HG02759 (cell line): ENCODE results near the gene OR1I1.

Source experiments
- ATAC-seq: cut with Tn5 transposase; IDR thresholded peaks from one replicate; pipeline ENCODE4 v1.9.1; 2021; ENCODE audit warnings: mild to moderate bottlenecking, moderate library complexity; ENCODE audit not compliant: unreplicated experiment

OR1I1 gene

DNA sequence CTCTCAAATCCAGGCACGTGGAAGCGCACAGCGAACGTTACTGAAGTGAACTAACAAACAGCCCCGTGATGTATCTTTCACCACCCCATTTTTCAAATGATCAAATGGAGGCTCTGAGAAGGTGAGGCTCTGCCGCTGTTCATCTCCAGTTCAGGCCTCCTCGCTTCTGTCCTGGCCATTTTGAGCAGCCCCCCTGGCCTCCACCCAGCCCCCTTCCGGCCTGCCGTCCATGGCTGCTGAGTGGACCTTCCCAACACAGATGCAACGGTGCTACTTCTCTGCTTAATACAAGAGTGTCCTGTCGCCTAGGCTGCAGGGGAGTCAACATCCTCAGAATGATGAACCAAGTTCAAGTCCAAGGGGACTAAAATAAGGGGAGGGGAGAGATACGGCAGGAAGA, 34.8 kb downstream of the OR1I1 start:
- no peak for ATAC-seq

DNA sequence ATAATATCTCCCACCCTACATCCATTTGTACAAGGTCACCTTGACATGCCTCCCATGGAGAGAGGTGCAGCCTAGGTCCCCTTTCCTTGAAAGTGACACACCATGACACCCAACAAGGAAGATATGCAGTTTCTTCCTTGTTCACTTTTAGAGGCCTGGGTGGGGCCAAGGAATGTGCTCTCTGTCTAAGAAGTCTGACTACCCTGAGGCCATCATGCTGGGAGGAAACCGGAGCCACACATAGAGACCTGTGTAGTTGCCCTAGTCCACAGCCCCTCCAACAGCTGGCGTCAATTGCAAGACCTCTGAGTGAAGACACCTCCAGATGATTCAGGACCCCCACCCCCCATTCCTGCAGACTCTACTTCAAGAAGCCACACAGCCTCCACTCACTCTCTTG, 36.2 kb downstream of the OR1I1 start:
- no peak for ATAC-seq

DNA sequence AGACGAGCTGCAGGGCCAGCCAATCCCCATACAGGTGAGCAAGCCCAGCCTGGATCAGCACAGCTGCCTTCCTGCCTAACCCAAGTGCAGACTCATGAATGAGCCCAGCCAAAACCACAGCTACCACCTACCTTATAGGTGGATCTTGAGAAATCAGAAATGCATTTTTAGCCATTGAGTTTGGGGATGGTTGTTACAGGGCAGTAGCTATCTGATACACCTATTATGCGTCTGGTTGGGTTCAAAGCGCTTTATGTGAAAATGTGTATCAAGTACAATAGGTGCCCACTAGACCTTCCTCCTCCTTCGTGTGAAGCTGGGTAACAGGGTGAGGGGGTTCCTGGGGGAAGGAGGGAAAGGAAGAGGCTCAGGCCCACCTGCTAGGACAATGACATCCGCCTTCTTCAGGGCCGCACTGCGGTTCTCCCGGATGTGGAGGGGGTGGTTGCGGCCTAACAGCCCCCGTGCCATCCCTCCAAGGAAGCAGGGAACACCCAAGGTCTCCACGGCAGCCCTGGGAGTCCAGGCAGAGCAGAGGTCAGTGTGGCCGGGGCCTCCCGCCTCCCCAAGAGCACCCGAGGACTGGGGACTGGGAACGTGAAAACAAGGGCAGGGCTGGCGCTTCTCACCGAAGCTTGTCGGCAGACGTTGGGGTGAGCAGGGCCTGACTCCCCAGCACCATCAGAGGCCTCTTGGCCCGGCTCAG, 36.9 kb downstream of the OR1I1 start:
- ATAC-seq, result no peak

DNA sequence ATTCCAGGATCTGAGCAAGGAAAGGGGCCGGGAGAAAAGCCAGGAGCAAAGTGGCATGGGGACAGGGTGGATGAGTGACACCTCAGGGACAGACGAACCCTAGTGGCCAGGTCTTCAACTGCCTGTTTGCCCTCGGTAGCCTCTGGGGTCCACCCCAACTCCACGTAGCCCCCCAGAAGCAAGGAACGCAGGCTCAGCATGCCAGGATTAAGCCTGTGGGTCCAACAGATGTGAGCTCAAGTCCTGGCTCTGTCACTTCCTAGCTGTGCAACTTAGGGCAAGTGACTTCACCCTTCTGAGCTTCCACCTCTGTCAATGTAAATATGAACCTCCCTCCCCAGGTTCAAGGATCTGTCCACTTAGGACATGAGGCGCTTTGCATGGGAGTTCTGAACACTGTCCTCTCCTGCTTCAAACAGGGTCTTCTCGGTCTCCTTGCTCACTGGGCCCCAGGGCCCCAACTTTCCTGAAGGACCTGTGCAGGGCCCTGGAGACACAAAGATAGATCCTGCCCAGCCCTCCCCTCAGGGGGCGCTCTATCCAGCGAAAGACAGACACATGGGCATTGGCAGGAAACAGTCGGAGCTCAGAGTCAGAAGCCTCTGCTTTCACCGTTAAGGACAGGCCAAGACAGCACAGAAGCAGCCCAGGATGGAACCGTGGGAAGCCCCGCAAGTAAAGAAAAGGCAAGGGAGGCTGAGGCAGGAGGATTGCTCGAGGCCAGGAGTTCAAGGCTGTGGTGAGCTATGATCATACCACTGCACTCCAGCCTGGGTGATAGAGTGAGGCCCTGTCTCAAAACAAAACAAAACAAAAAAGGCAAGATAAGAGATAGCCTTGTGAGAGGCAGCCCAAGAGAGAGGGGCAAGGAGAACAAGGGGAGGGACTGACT, 38.4 kb downstream of the OR1I1 start:
- ATAC-seq, result no peak

DNA sequence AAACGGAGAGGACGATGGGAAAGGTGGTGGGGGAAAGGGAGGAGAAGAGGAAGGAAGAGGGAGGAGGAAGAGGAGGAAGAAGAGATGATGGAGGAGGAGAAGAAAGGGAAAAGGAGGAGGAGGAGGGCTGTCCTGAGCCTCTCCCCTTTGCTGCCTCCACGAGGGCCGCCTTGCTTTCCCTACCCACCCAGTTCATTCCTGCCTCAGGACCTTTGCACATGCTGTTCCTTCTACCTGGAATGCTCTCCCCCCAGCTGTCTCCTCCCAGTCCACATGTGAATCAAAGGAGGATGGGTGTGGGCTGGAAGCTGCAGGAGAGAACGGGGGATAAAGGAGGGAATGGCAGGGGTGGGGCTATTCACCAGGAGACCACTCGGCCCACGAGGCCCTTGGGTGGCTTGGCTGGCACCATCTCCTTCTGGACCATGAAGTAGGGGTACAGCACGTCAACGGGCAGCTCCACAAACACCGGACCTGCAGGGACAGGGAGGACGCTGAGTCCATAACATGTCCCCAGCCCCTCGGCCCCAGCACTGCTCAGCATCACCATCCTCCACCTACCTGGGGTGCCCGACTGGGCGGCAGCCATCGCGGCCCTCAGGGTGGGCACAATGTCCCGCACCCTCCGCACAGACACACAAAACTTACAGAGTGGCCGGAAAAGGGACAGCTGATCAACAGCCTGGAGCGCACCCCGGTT, 40.5 kb downstream of the OR1I1 start:
- no peak for ATAC-seq

DNA sequence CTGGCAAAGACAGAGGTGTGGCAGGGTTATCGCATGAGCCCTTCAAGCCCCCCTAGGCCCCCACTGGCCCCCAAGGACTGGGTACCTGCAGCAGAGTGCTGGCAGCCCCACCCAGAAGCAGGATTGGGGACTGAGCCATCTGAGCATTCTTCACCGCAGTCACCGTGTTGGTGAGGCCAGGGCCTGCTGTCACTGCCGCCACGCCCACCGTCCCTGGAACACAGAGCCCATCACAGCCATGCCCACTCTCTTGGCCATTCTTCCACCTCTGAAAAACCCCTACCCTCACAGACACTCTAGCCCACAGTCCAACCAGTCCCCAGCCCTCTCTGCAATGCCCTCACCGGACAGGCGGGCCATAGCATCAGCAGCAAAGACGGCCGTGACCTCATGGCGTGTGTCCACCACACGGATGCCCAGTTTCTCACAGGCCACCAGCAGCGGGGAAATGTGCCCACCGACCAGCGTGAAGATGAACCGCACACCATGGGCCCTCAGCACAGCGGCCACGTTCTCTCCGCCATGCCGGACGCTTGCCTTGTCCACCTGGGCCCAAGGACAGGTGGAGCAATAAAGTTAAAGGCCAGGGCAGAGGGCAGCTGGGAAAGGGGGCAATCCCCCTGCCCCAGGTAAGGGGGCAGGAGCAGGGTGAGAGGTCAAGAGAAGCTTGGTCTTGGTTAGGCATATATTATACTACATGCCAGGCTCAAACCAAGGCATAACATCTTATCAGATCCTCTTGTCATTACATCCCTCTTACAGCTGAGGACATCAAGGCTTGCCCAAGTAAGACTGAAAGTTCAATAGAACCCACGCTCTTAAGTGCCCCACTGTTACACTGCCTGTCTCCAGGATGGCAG, 41.2 kb downstream of the OR1I1 start:
- no peak for ATAC-seq

DNA sequence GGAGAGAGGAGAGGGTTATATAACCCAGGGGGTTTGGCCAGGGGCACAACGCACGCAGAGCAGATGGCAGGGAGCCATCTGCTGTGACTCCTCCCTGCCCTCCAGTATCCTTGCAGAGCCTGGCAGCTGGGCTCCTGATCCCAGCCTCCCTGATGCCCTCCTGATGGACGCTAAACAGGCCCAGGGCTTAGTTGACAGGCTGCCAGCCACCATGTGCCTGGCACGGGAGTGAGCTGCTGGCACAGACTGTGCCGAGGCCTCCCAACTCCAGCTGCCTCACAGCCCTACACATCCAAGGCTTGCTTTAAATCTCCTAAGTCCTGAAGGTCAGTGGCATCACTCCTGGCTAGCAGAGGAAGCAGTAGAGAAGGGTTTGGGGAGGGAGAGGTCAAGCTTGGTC, 41.9 kb downstream of the OR1I1 start:
- no peak for ATAC-seq

DNA sequence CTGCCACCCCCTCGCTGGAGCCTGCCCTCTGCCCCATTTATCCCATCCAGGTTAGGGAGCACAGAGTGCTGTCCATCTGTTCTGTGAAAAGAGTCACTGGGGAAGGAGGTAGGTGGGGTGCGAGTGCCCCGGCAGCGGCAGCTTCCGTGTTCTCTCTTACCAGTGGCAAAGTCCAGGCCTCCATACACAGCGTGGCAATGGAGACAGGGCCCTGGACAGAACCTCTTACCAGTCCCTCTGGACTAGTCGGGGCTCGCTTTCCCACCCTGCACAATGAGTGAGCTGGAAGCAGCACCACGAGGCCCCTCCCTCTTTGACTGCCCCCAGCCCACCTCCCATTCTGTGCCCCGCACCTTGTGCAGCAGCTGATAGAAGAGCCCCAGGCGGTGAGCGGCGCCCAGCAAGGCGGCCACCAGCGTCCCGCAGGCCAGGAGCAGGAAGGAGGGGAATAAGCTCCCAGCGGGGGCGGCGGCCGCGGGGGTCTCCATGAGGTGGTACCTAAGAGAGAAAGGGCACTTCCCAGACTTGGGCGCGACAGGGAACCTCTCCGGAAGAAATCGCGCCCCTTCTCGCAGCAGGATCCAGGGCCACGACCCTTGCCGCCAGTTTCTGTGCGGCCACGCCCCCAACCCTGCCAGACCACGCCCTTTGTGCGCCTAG, 42.7 kb downstream of the OR1I1 start:
- ATAC-seq, result no peak

DNA sequence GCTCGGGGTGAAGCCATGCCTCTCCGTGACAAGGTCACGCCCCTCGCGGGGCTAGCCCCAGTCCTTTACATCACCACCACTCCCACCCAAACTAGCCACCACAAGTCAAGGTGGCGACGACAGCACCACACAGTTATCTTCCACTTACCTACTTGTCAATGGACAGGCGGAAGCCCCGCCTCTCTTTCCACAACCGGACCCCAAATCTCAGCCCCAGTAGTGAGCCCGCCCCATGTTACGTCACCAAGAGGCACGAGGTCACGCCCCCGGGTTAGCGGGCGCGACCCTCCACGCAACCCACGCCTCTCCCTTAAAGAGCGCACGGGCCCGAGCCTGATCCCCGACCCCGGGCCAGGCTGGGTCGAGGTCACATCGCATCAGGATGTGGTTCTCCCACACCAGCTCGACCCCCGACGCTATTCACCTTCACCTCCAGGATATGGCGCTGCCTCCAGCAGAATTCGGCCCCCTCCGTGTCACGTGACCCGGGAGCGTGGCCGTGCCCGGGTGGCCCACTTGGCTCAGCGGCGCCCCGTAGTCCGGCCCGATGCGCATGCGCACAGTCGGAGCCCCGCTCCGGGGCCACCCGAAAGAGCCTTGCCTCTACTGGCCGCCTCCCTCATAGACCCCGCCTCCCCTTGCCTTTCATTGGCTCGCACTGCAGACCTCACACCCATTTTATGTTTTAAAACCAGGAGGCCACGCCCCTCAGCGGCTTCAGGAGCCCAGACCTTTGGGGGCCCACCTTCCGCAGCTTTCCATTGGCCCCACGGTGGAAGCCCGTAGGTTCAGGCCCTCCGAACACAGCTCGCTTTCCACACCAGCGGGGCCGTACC, 43.4 kb downstream of the OR1I1 start:
- peak; percentile 93 for ATAC-seq

DNA sequence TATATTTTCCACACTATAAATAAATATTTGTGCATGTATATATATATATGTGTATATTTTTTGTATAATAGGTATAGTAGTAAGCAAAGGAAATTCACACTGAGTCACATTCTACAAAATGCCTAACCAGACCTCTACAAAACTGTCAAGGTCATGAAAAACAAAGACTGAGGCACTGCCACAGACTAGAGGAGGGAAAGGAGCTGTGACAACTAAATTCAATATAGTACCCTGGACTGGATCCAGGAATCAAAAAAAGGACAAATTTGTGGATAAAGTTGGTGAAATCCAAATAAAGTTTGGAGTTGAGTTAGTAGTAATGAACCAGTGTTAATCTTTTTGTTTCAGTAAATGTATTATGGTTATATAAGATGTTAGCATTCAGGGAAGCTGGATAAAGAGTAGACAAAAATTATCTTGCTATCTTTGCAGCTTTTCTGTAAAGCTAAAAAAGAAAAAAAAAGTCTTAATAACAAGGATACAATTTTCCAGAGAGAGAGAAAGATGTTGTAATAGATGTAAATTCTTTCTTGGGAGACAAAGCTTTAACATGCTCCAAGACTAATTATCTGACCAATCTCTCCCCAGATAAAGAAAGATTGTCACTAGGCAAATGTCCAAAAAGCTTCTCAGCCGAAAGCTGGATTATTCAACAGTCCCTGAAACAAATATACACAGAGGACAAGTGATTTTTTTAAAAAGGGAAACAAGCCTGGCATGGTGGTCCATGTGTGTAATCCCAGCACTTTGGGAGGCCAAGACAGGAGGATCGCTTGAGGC, 44.3 kb downstream of the OR1I1 start:
- ATAC-seq, result no peak

DNA sequence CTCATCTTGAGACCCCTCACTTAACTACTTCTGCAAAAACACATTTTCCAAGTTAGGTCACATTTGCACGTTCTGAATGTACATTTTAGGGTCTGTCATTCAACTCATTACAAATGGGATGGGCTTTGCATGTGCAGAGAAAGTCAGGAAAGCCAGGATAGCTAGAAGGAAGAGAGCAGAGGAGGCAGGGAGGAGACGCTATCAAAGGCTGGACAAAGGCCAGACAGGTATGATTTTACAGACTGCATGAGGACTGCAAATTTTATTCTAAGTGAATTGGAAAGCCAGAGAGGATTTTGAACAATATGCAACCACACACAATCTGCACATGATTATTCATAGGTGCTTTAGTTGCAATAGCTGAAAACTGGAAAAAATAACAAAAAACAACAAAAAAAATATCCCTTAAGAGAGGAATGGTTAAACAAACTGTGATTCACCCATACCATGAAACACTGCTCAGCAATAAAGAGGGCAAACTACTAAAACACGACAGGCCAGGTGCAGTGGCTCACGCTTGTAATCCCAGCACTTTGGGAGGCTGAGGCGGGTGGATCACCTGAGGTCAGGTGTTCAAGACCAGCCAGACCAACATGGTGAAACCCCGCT, 46.3 kb downstream of the OR1I1 start:
- no peak for ATAC-seq

DNA sequence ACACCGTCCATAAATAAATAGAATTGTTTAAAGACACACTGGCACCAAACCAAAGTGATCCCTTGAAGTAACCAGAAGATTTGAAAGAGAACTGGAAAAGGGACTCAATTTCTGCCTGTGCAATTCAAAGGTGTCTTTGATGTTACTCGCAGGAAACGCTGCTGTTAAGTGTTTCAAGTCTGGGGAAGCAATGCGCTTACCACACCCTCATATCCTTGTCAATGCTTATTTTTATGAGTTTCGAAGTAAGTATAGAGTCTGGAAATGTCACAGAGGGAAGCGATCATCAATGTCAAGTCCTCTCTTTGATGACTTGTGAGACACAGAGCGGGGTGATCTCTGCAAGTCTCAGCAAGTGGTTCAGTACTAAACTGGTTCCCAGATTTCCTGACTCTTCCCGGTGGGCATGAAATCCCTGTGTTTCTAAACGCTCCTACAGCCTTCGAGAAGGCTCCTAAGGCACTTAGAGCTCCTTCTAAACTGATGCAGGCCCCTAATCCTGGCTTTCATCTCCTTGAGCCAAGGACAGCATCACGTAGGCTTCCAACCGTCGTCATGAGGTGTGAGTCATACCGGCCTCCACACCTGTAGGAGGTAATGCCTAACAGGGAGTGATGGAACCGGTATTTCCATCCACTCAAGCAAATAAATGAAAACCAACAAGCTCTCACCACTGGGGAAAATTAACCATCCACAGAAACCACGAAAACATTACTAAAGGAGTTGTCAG, 48.0 kb downstream of the OR1I1 start:
- no peak for ATAC-seq

DNA sequence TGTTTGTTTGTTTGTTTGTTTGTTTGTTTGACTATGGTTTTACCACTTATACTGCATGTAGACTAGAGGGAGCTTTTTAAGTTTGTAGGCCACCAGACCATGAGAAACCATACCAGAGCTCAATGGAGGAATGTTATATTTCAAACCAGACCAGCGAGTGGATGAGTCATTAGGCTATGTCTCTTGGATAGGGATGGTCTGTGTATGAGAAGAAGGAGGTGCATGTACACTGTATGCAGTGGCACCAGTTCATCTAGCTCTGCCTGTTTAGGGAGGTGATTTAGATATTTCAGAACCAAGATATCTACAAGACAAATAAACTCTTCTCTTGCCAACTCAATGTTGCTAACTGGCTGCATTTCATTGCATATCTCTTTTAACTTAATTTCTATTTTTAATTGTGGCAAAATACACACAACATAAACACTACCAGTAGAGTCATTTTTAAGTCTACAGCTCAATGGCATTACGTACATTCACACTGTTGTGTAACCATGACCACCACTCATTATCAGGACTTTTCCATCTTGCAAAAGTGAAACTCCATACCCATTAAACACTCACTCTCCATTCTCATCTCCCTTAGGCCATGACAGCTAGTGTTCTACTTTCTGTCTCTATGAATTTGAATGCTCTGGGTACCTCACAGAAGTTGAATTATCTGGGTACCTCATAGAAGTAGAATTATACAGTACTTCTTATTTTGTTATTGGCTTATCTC, 54.4 kb downstream of the OR1I1 start:
- ATAC-seq, result no peak

DNA sequence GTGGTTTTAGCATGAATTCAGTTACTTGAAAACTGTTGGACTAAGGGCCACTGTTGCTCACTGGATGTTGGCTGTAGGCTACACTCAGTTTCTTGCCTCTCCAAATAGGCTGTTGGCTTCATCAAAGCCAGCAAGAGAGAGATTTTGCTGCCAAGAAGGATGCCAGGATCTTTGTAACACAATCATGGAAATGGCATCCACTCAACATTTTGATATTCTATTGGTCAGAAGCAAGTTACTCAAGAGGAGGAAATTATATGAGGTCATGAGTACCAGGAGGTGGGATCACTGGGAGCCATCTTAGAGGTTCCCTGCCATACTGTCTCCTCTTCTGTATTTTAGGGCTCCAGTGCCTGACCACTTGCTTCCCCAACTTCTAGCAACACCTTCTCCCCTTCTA, 55.8 kb downstream of the OR1I1 start:
- ATAC-seq, result no peak

DNA sequence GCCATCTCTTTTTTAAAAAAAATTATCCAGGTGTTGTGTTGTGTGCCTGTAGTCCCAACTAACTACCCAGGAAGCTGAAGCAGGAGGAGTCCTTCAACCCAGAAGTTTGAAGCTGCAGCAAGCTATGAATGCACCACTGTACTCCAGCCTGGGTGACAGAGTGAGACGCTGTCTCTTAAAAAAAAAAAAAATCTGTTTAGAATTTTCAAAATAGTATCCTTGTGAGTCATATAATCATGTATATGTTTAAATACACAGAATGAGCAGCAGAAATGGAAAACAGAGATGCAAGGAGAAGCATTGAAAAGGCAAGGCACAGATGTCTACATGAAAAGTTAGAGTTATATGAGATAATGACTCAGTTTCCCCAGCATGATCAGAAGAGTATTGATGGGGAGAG, 56.4 kb downstream of the OR1I1 start:
- no peak for ATAC-seq

DNA sequence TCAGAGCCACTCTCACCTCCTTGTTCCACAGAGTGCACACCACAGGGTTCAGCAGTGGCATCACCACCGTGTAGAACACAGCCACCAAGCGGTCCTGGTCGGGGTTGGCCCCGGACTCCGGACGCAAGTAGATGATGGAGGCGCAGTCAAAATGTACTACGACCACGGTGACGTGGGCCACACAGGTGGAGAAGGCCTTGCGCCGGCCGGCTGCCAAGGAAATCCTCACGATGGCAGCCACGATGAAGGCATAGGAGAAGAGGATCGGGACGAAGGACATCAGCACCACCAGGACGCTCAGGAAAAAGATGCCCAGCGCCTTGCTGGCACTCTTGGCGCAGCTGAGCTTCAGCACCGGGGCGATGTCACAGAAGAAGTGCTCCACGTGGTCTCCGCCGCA, 59.1 kb downstream of the OR1I1 start:
- no peak for ATAC-seq

DNA sequence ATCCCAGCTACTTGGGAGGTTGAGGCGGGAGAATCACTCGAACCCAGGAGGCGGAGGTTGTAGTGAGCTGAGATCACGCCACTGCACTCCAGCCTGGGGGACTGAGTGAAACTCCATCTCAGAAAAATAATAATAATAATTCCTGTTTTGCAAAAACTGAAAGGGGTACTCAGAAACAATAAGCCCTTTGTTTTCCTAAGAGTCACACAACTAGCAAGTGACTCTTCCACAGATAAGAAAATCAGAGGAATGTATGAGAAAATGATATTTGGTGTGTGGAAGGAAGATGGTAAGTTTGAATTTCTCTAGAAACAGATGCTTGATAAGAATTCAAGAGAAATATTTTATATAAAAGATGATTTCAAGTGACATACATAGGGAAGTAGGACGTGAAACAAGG, 60.3 kb downstream of the OR1I1 start:
- no peak for ATAC-seq
